ENCODE results near the gene MAPRE2.

MAPRE2 gene

GRCh38 chr18:35087726-35088125 is 46.5 kb downstream of the MAPRE2 start:
- H3K4me1 ChIP-seq (ENCODE audit: control insufficient read depth, insufficient read depth, low read length, poor library complexity, severe bottlenecking): no peaks in the 10 kb centered on the region
- no peak overlapping the region for H3K4me3 ChIP-seq (ENCODE audit: insufficient read depth, low read depth, low read length, poor library complexity, severe bottlenecking)
- H3K36me3 ChIP-seq (ENCODE audit: control insufficient read depth, insufficient read depth, low read length): no peaks in the 10 kb centered on the region
- no peaks in the 10 kb centered on the region for H3K27me3 ChIP-seq (replicated peaks; ENCODE audit: control insufficient read depth, insufficient read depth, low read length, poor library complexity, severe bottlenecking)
- no peak for DNase-seq
- H3K9me3 ChIP-seq (ENCODE audit: control insufficient read depth, low read length): no peaks in the 10 kb centered on the region
- no peak overlapping the region for H3K27ac ChIP-seq (ENCODE audit: insufficient read depth, low read length, poor library complexity, severe bottlenecking)

GRCh38 chr18:35088921-35089320 is 47.7 kb downstream of the MAPRE2 start:
- no peaks in the 10 kb centered on the region for H3K9me3 ChIP-seq (ENCODE audit: control insufficient read depth, low read length)
- no peak overlapping the region for H3K4me3 ChIP-seq (ENCODE audit: insufficient read depth, low read depth, low read length, poor library complexity, severe bottlenecking)
- no peak for DNase-seq
- no peak overlapping the region for H3K27ac ChIP-seq (ENCODE audit: insufficient read depth, low read length, poor library complexity, severe bottlenecking)
- no peaks in the 10 kb centered on the region for H3K27me3 ChIP-seq (replicated peaks; ENCODE audit: control insufficient read depth, insufficient read depth, low read length, poor library complexity, severe bottlenecking)
- no peaks in the 10 kb centered on the region for H3K4me1 ChIP-seq (ENCODE audit: control insufficient read depth, insufficient read depth, low read length, poor library complexity, severe bottlenecking)
- H3K36me3 ChIP-seq (ENCODE audit: control insufficient read depth, insufficient read depth, low read length): no peaks in the 10 kb centered on the region

- H3K27ac ChIP-seq (ENCODE audit: insufficient read depth, low read length, poor library complexity, severe bottlenecking): no peak overlapping the region
- H3K4me1 ChIP-seq (ENCODE audit: control insufficient read depth, insufficient read depth, low read length, poor library complexity, severe bottlenecking): no peaks in the 10 kb centered on the region
- no peak for DNase-seq
- H3K27me3 ChIP-seq (replicated peaks; ENCODE audit: control insufficient read depth, insufficient read depth, low read length, poor library complexity, severe bottlenecking): no peaks in the 10 kb centered on the region
- H3K36me3 ChIP-seq (ENCODE audit: control insufficient read depth, insufficient read depth, low read length): no peaks in the 10 kb centered on the region
- no peak overlapping the region for H3K4me3 ChIP-seq (ENCODE audit: insufficient read depth, low read depth, low read length, poor library complexity, severe bottlenecking)
- no peaks in the 10 kb centered on the region for H3K9me3 ChIP-seq (ENCODE audit: control insufficient read depth, low read length)
These were observed 48.2 kb downstream of the MAPRE2 start for GRCh38 chr18:35089382-35089781.

GRCh38 chr18:35089891-35090550 is 48.8 kb downstream of the MAPRE2 start:
- Histone ChIP-seq H3K27me3 (replicated peaks; ENCODE audit: control insufficient read depth, insufficient read depth, low read length, poor library complexity, severe bottlenecking) (no peaks in the 10 kb centered on the region), H3K4me3 (ENCODE audit: insufficient read depth, low read depth, low read length, poor library complexity, severe bottlenecking) (no peak overlapping the region), H3K36me3 (ENCODE audit: control insufficient read depth, insufficient read depth, low read length) (no peaks in the 10 kb centered on the region), H3K4me1 (ENCODE audit: control insufficient read depth, insufficient read depth, low read length, poor library complexity, severe bottlenecking) (no peaks in the 10 kb centered on the region), H3K9me3 (ENCODE audit: control insufficient read depth, low read length) (no peaks in the 10 kb centered on the region), H3K27ac (ENCODE audit: insufficient read depth, low read length, poor library complexity, severe bottlenecking) (no peak overlapping the region)
- no peak for DNase-seq

- H3K27me3 ChIP-seq (replicated peaks; ENCODE audit: control insufficient read depth, insufficient read depth, low read length, poor library complexity, severe bottlenecking): no peaks in the 10 kb centered on the region
- H3K36me3 ChIP-seq (ENCODE audit: control insufficient read depth, insufficient read depth, low read length): peaks cover under 1% of the 10 kb centered on the region
- no peaks in the 10 kb centered on the region for H3K4me1 ChIP-seq (ENCODE audit: control insufficient read depth, insufficient read depth, low read length, poor library complexity, severe bottlenecking)
- H3K4me3 ChIP-seq (ENCODE audit: insufficient read depth, low read depth, low read length, poor library complexity, severe bottlenecking): no peak overlapping the region
- H3K27ac ChIP-seq (ENCODE audit: insufficient read depth, low read length, poor library complexity, severe bottlenecking): no peak overlapping the region
- DNase-seq: no peak
- no peaks in the 10 kb centered on the region for H3K9me3 ChIP-seq (ENCODE audit: control insufficient read depth, low read length)
These were observed 50.6 kb downstream of the MAPRE2 start for GRCh38 chr18:35091841-35092240.

- Histone ChIP-seq H3K4me1 (ENCODE audit: control insufficient read depth, insufficient read depth, low read length, poor library complexity, severe bottlenecking) (no peaks in the 10 kb centered on the region), H3K27ac (ENCODE audit: insufficient read depth, low read length, poor library complexity, severe bottlenecking) (no peak overlapping the region), H3K36me3 (ENCODE audit: control insufficient read depth, insufficient read depth, low read length) (peaks cover 16% of the 10 kb centered on the region), H3K9me3 (ENCODE audit: control insufficient read depth, low read length) (no peaks in the 10 kb centered on the region), H3K4me3 (ENCODE audit: insufficient read depth, low read depth, low read length, poor library complexity, severe bottlenecking) (no peak overlapping the region), H3K27me3 (replicated peaks; ENCODE audit: control insufficient read depth, insufficient read depth, low read length, poor library complexity, severe bottlenecking) (no peaks in the 10 kb centered on the region)
- no peak for DNase-seq
These were observed 54.9 kb downstream of the MAPRE2 start for GRCh38 chr18:35095983-35096676.

GRCh38 chr18:35096677-35097011 is 55.4 kb downstream of the MAPRE2 start:
- H3K4me3 ChIP-seq (ENCODE audit: insufficient read depth, low read depth, low read length, poor library complexity, severe bottlenecking): no peak overlapping the region

GRCh38 chr18:35097195-35097594 is 56.0 kb downstream of the MAPRE2 start:
- Histone ChIP-seq H3K27me3 (replicated peaks; ENCODE audit: control insufficient read depth, insufficient read depth, low read length, poor library complexity, severe bottlenecking) (no peaks in the 10 kb centered on the region), H3K4me3 (ENCODE audit: insufficient read depth, low read depth, low read length, poor library complexity, severe bottlenecking) (no peak overlapping the region), H3K4me1 (ENCODE audit: control insufficient read depth, insufficient read depth, low read length, poor library complexity, severe bottlenecking) (no peaks in the 10 kb centered on the region), H3K36me3 (ENCODE audit: control insufficient read depth, insufficient read depth, low read length) (peaks cover 23% of the 10 kb centered on the region), H3K9me3 (ENCODE audit: control insufficient read depth, low read length) (no peaks in the 10 kb centered on the region), H3K27ac (ENCODE audit: insufficient read depth, low read length, poor library complexity, severe bottlenecking) (no peak overlapping the region)
- no peak for DNase-seq

More at GRCh38 chr18:35096677-35097011, 55.4 kb downstream of the MAPRE2 start:
- H3K27ac ChIP-seq (ENCODE audit: insufficient read depth, low read length, poor library complexity, severe bottlenecking): no peak overlapping the region
- no peaks in the 10 kb centered on the region for H3K4me1 ChIP-seq (ENCODE audit: control insufficient read depth, insufficient read depth, low read length, poor library complexity, severe bottlenecking)
- H3K36me3 ChIP-seq (ENCODE audit: control insufficient read depth, insufficient read depth, low read length): peaks cover 19% of the 10 kb centered on the region
- no peaks in the 10 kb centered on the region for H3K27me3 ChIP-seq (replicated peaks; ENCODE audit: control insufficient read depth, insufficient read depth, low read length, poor library complexity, severe bottlenecking)
- no peak for DNase-seq
- H3K9me3 ChIP-seq (ENCODE audit: control insufficient read depth, low read length): no peaks in the 10 kb centered on the region

GRCh38 chr18:35097763-35098162 is 56.5 kb downstream of the MAPRE2 start:
- DNase-seq: no peak
- Histone ChIP-seq H3K36me3 (ENCODE audit: control insufficient read depth, insufficient read depth, low read length) (peaks cover 23% of the 10 kb centered on the region), H3K9me3 (ENCODE audit: control insufficient read depth, low read length) (no peaks in the 10 kb centered on the region), H3K27me3 (replicated peaks; ENCODE audit: control insufficient read depth, insufficient read depth, low read length, poor library complexity, severe bottlenecking) (no peaks in the 10 kb centered on the region), H3K27ac (ENCODE audit: insufficient read depth, low read length, poor library complexity, severe bottlenecking) (no peak overlapping the region), H3K4me1 (ENCODE audit: control insufficient read depth, insufficient read depth, low read length, poor library complexity, severe bottlenecking) (no peaks in the 10 kb centered on the region), H3K4me3 (ENCODE audit: insufficient read depth, low read depth, low read length, poor library complexity, severe bottlenecking) (no peak overlapping the region)

- H3K36me3 ChIP-seq (ENCODE audit: control insufficient read depth, insufficient read depth, low read length): peaks cover 23% of the 10 kb centered on the region
- H3K27me3 ChIP-seq (replicated peaks; ENCODE audit: control insufficient read depth, insufficient read depth, low read length, poor library complexity, severe bottlenecking): no peaks in the 10 kb centered on the region
- H3K4me3 ChIP-seq (ENCODE audit: insufficient read depth, low read depth, low read length, poor library complexity, severe bottlenecking): no peak overlapping the region
- no peaks in the 10 kb centered on the region for H3K9me3 ChIP-seq (ENCODE audit: control insufficient read depth, low read length)
- H3K27ac ChIP-seq (ENCODE audit: insufficient read depth, low read length, poor library complexity, severe bottlenecking): no peak overlapping the region
- DNase-seq: no peak
- no peaks in the 10 kb centered on the region for H3K4me1 ChIP-seq (ENCODE audit: control insufficient read depth, insufficient read depth, low read length, poor library complexity, severe bottlenecking)
These were observed 58.7 kb downstream of the MAPRE2 start for GRCh38 chr18:35099911-35100310.

Measured in effector memory CD4-positive, alpha-beta T cell (primary cell).